ENCODE measurements around the gene PLEKHA6. TPM values are rescaled to one million over a fixed set of nuclear protein-coding genes. Genes with fewer than 3 reads are reported as not detected.

The PLEKHA6 gene
- total and polyA plus RNA-seq, 2 of the 8 experiments (the other 6 are each of a cell fraction or from before 2014, with no cell fraction given), result 4.8 to 20.2 TPM

DNA sequence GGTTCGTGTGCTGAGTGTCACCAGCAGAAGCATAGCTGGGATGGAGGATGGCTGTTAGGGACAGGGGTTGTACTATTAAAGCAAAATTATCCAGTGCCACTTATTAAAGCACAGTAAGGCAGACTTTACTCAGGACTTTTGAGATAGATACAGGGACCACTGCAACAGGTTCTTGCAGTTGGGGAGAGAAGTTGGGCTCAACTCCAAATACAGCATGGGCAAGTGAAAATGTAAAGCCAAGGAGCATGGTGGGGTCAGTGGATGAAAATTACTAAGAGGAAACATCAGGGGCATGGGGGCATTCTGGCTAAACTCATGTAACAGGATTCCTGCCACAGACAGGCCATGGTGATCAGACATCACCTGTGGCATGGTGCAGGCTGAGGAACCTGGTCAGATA lies 178.6 kb downstream of the PLEKHA6 start (continued):
- TF ChIP-seq, protein P1, sequence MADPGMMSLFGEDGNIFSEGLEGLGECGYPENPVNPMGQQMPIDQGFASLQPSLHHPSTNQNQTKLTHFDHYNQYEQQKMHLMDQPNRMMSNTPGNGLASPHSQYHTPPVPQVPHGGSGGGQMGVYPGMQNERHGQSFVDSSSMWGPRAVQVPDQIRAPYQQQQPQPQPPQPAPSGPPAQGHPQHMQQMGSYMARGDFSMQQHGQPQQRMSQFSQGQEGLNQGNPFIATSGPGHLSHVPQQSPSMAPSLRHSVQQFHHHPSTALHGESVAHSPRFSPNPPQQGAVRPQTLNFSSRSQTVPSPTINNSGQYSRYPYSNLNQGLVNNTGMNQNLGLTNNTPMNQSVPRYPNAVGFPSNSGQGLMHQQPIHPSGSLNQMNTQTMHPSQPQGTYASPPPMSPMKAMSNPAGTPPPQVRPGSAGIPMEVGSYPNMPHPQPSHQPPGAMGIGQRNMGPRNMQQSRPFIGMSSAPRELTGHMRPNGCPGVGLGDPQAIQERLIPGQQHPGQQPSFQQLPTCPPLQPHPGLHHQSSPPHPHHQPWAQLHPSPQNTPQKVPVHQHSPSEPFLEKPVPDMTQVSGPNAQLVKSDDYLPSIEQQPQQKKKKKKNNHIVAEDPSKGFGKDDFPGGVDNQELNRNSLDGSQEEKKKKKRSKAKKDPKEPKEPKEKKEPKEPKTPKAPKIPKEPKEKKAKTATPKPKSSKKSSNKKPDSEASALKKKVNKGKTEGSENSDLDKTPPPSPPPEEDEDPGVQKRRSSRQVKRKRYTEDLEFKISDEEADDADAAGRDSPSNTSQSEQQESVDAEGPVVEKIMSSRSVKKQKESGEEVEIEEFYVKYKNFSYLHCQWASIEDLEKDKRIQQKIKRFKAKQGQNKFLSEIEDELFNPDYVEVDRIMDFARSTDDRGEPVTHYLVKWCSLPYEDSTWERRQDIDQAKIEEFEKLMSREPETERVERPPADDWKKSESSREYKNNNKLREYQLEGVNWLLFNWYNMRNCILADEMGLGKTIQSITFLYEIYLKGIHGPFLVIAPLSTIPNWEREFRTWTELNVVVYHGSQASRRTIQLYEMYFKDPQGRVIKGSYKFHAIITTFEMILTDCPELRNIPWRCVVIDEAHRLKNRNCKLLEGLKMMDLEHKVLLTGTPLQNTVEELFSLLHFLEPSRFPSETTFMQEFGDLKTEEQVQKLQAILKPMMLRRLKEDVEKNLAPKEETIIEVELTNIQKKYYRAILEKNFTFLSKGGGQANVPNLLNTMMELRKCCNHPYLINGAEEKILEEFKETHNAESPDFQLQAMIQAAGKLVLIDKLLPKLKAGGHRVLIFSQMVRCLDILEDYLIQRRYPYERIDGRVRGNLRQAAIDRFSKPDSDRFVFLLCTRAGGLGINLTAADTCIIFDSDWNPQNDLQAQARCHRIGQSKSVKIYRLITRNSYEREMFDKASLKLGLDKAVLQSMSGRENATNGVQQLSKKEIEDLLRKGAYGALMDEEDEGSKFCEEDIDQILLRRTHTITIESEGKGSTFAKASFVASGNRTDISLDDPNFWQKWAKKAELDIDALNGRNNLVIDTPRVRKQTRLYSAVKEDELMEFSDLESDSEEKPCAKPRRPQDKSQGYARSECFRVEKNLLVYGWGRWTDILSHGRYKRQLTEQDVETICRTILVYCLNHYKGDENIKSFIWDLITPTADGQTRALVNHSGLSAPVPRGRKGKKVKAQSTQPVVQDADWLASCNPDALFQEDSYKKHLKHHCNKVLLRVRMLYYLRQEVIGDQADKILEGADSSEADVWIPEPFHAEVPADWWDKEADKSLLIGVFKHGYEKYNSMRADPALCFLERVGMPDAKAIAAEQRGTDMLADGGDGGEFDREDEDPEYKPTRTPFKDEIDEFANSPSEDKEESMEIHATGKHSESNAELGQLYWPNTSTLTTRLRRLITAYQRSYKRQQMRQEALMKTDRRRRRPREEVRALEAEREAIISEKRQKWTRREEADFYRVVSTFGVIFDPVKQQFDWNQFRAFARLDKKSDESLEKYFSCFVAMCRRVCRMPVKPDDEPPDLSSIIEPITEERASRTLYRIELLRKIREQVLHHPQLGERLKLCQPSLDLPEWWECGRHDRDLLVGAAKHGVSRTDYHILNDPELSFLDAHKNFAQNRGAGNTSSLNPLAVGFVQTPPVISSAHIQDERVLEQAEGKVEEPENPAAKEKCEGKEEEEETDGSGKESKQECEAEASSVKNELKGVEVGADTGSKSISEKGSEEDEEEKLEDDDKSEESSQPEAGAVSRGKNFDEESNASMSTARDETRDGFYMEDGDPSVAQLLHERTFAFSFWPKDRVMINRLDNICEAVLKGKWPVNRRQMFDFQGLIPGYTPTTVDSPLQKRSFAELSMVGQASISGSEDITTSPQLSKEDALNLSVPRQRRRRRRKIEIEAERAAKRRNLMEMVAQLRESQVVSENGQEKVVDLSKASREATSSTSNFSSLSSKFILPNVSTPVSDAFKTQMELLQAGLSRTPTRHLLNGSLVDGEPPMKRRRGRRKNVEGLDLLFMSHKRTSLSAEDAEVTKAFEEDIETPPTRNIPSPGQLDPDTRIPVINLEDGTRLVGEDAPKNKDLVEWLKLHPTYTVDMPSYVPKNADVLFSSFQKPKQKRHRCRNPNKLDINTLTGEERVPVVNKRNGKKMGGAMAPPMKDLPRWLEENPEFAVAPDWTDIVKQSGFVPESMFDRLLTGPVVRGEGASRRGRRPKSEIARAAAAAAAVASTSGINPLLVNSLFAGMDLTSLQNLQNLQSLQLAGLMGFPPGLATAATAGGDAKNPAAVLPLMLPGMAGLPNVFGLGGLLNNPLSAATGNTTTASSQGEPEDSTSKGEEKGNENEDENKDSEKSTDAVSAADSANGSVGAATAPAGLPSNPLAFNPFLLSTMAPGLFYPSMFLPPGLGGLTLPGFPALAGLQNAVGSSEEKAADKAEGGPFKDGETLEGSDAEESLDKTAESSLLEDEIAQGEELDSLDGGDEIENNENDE (IDR thresholded peaks at IDR 0.05; ENCODE audit: insufficient replicate concordance, low read length), result no peak
- TF ChIP-seq PHF8 (conservative IDR thresholded peaks at IDR 0.05; ENCODE audit: low read depth, low read length) (no peak), TAF7 (optimal IDR thresholded peaks at IDR 0.05; ENCODE audit: borderline replicate concordance, low read depth, low read length) (no peak), EP300 (IDR thresholded peaks at IDR 0.05; ENCODE audit: borderline replicate concordance in 1 of 2, low read depth in 2 of 2, low read length in 2 of 2) (no peak)
